ENCODE results near the gene MYH4. TPM values are rescaled to one million over a fixed set of nuclear protein-coding genes. Genes with fewer than 3 reads are reported as not detected.

The MYH4 gene
- total and polyA plus RNA-seq, 2 of the 13 experiments (the other 11 are each of a cell fraction or from before 2014, with no cell fraction given), result 0.01 to 0.02 TPM

DNA sequence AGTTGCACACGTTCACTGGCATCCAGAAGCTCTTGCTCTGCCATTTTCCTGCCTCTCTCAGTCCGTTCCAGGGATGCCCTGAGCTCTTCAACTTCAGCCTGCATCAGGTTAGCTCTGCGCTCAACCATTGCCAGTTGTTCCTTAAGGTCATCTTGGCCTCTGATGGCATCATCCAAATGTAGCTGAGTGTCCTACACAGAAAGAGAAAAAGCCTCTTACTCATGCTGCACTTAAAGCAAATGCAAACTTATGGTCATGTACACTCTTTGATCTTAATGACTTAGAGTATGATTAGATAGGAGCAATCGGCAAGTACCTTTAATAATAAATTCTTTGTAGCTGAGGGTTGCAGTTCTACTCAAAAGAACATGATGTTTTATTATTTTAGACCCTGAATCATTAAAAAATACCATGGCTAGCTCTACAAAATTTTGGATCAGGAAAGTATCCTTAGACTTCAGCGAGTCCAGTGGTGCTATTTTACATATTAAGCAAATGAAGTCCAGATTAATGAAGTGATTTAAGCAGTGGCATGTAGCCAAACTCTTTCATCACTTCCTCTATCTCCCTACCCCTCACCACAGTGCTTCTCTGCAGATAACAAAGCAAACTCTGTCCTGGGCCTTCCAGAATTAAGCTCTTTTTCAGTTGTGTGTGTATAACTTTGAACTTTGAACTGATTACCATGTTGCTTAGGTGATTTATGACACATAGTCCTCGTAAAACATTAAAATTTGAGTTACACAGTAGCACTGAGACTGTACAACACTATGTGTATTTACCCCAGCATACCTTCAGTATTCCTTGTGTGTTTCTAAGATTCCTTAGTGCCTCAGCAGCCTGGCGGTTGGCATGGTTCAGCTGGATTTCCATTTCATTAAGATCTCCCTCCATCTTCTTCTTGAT, 22.1 kb downstream of the MYH4 start (continued):
- TF ChIP-seq, protein P1, sequence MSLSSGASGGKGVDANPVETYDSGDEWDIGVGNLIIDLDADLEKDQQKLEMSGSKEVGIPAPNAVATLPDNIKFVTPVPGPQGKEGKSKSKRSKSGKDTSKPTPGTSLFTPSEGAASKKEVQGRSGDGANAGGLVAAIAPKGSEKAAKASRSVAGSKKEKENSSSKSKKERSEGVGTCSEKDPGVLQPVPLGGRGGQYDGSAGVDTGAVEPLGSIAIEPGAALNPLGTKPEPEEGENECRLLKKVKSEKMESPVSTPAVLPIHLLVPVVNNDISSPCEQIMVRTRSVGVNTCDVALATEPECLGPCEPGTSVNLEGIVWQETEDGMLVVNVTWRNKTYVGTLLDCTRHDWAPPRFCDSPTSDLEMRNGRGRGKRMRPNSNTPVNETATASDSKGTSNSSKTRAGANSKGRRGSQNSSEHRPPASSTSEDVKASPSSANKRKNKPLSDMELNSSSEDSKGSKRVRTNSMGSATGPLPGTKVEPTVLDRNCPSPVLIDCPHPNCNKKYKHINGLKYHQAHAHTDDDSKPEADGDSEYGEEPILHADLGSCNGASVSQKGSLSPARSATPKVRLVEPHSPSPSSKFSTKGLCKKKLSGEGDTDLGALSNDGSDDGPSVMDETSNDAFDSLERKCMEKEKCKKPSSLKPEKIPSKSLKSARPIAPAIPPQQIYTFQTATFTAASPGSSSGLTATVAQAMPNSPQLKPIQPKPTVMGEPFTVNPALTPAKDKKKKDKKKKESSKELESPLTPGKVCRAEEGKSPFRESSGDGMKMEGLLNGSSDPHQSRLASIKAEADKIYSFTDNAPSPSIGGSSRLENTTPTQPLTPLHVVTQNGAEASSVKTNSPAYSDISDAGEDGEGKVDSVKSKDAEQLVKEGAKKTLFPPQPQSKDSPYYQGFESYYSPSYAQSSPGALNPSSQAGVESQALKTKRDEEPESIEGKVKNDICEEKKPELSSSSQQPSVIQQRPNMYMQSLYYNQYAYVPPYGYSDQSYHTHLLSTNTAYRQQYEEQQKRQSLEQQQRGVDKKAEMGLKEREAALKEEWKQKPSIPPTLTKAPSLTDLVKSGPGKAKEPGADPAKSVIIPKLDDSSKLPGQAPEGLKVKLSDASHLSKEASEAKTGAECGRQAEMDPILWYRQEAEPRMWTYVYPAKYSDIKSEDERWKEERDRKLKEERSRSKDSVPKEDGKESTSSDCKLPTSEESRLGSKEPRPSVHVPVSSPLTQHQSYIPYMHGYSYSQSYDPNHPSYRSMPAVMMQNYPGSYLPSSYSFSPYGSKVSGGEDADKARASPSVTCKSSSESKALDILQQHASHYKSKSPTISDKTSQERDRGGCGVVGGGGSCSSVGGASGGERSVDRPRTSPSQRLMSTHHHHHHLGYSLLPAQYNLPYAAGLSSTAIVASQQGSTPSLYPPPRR (CRISPR knock-in tag; IDR thresholded peaks at IDR 0.05; ENCODE audit: borderline replicate concordance), result no peak
- TF ChIP-seq POGZ (CRISPR knock-in tag; IDR thresholded peaks at IDR 0.05) (peak; percentile 66; the same call in 1 of the 2 replicates), ZNF607 (CRISPR knock-in tag; IDR thresholded peaks at IDR 0.05; ENCODE audit: borderline replicate concordance) (no peak), BCL6 (CRISPR knock-in tag; IDR thresholded peaks at IDR 0.05) (peak; percentile 65), NRL (CRISPR knock-in tag; IDR thresholded peaks at IDR 0.05; ENCODE audit: borderline replicate concordance) (no peak), SAP130 (CRISPR knock-in tag; IDR thresholded peaks at IDR 0.05; ENCODE audit: low read depth) (peak; percentile 63), ZMAT3 (CRISPR knock-in tag; conservative IDR thresholded peaks at IDR 0.05) (0 out of 2 replicates have a peak, but pooled peaks have one; percentile 24), ZNF207 (IDR thresholded peaks at IDR 0.05; ENCODE audit: borderline replicate concordance) (no peak), PAXIP1 (CRISPR knock-in tag; conservative IDR thresholded peaks at IDR 0.05) (peak; percentile 88), NFKBIZ (CRISPR knock-in tag; IDR thresholded peaks at IDR 0.05) (no peak), EZH2 (conservative IDR thresholded peaks at IDR 0.05; ENCODE audit: low read depth, low read length) (no peak), SMC3 (IDR thresholded peaks at IDR 0.05; ENCODE audit: low read length) (no peak)
- TF ChIP-seq, protein P2, sequence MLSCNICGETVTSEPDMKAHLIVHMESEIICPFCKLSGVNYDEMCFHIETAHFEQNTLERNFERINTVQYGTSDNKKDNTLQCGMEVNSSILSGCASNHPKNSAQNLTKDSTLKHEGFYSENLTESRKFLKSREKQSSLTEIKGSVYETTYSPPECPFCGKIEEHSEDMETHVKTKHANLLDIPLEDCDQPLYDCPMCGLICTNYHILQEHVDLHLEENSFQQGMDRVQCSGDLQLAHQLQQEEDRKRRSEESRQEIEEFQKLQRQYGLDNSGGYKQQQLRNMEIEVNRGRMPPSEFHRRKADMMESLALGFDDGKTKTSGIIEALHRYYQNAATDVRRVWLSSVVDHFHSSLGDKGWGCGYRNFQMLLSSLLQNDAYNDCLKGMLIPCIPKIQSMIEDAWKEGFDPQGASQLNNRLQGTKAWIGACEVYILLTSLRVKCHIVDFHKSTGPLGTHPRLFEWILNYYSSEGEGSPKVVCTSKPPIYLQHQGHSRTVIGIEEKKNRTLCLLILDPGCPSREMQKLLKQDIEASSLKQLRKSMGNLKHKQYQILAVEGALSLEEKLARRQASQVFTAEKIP (CRISPR knock-in tag; IDR thresholded peaks at IDR 0.05; ENCODE audit: borderline replicate concordance), result no peak
- TF ChIP-seq, protein P3, sequence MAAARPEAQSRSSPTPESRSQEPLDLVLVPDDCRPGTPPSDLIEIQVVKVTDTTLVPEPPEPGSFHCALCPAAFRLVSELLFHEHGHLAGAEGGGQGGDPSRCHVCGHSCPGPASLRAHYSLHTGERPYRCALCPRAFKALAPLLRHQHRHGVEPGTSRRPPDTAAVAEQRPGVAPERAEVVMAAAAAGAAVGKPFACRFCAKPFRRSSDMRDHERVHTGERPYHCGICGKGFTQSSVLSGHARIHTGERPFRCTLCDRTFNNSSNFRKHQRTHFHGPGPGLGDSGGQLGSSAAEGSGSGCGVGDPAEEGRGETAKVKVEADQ (CRISPR knock-in tag; IDR thresholded peaks at IDR 0.05; ENCODE audit: borderline replicate concordance), result no peak
- TF ChIP-seq, protein P4, sequence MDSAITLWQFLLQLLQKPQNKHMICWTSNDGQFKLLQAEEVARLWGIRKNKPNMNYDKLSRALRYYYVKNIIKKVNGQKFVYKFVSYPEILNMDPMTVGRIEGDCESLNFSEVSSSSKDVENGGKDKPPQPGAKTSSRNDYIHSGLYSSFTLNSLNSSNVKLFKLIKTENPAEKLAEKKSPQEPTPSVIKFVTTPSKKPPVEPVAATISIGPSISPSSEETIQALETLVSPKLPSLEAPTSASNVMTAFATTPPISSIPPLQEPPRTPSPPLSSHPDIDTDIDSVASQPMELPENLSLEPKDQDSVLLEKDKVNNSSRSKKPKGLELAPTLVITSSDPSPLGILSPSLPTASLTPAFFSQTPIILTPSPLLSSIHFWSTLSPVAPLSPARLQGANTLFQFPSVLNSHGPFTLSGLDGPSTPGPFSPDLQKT (CRISPR knock-in tag; IDR thresholded peaks at IDR 0.05; ENCODE audit: borderline replicate concordance), result no peak
